ENCODE data around the gene EXD2.
"Not testable (repeated sequence)": the region's sequence is repeated elsewhere in the genome, so short reads cannot be mapped to it uniquely, and the experiment has no call there.

The EXD2 gene

DNA sequence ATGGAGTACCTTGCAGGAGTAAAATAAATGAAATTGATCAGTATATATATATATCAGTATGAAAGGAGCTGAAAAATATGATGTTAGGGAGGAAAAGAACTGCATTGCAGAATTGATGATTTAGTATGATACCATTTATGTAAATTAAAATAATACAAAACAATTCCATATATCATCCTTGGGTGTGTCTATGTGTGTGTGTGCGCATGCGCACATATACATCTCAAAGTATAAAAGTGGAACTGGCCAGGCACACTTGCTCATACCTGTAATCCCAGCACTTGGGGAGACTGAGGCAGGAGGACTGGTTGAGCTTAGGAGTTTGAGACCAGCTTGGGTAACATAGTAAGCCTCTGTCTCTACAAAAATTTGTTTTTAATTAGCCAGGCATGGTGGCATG, 84.0 kb downstream of the EXD2 start:
- DNase-seq = no peak

GRCh38 chr14:69277356-69277755, 86.1 kb downstream of the EXD2 start:
- DNase-seq = not testable (repeated sequence)

DNA sequence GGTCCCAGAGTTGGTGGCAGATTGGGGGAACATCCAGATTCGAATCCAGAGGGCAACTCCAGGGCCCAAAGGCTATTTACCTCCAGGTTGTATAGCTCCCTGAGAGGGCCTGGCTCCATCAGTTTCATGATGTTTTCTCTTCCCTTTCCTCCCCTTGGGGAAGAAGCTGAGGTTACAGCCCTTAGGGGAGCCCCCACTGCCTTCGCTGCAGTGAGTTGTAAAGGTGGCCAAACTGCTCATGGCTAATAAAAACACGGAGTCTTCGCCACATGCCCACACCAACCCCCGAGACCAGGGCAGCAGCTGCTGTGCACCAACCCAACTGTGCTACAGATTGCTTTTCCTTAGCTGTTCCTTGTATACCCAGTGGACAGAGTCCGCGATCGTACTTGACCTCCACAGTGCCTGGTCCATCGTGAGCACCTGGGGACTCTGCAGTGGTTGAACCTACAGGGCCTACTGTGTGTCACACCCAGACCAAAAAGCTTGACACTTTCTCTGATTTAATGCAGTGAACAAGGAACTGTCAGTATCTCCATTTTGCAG, 89.5 kb downstream of the EXD2 start:
- no peak for DNase-seq

DNA sequence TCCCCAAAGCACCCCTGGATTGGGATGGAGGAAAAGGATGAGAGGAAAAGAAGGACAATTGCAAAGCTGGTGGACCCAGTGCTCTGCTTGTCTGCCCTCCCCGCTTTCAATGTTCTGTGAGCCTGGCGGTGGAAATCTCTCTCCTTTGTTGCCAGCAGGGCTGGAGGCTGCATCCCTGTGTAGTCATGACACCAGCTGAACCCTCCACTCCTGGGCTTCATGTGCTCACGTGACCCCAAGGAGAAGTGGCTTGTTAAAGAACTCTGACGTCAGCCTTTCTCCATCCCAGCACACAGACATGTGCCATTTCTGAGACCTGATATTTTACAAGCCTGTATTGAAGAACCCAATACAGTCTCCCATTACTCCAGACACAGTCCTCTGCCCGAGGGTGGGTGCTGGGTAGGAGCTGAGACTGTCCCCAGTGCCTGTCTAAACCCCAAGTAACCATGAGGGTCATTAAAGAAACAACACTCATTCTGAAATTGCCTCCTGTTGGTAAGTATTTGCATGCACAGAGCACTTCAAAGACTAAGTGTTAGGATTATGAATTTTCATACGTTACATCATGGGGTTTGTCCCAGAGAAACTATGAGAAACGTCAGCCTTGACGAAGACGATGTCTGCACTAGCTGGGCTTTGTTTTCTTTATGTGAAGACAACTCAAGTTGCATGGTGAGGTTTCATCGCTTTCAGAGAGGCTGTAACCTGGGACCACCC, 90.3 kb downstream of the EXD2 start:
- peak in 6 of 51 donors; percentile 8 to 46 (median 28) for DNase-seq

DNA sequence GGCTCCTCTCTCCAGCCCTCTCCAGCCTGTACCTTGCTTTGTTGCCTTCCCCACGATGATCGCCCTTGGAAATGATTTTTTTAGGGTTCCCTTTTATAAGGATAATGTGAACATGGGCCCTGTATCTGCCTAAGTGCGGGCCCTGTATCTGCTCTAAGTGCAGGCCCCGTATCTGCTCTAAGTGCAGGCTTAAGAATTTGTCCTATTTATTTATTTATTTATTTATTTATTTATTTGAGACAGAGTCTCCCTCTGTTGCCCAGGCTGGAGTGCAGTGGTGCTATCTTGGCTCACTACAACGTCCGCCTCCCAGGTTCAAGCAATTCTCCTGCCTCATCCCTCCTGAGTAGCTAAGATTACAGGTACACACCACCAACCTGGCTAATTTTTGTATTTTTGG, 91.2 kb downstream of the EXD2 start:
- DNase-seq = no peak

DNA sequence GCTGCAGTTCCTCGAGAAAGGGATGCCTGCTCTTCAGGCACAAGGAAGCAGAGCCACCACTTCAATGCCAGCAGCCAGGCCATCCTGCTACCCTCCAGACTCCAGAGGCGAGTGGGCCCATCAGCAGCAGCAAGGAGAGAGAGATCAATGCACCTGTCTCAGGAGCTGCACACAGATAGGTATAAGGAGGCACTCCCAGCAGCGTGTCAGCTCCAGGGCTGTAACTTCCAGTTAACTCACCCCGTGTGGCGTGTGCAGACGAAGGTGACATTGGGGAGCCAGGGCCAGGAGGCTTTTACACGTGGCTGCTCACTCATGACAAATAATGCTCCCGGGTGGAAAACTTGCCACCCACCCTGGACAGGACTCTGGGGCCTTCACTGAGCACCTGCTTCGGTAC, 92.9 kb downstream of the EXD2 start:
- no peak for DNase-seq

DNA sequence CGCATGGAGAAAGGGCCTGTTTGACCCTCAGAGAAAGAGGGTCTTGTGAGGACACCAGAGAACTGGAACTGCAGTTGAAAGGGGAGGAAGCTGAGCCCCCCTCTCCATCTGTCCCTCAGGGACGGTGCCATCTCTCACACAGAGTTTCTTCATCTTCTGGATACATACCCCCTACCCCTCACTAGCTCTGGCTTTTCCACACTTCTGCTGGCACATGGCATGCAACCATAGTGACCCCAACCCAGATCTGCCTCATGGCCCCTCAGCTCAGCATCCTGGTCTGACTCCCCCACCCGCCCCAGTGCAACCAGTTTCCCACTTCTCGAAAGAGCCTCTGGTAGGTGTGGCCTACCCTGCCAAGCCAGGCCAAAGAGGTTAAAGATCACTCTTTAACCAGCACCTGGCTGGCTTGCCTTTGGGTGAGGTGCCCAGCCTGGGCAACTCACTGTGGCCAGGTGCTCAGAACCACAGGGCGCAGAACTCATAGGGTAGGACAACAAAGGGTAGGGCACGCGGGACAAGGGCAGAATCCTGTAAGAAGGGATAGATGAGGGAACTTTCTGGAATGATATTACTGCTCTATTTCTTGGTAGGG, 94.5 kb downstream of the EXD2 start:
- no peak for DNase-seq

GRCh38 chr14:69287098-69288010, 96.1 kb downstream of the EXD2 start:
- DNase-seq = peak in 2 of 51 donors; percentile 45 to 49

DNA sequence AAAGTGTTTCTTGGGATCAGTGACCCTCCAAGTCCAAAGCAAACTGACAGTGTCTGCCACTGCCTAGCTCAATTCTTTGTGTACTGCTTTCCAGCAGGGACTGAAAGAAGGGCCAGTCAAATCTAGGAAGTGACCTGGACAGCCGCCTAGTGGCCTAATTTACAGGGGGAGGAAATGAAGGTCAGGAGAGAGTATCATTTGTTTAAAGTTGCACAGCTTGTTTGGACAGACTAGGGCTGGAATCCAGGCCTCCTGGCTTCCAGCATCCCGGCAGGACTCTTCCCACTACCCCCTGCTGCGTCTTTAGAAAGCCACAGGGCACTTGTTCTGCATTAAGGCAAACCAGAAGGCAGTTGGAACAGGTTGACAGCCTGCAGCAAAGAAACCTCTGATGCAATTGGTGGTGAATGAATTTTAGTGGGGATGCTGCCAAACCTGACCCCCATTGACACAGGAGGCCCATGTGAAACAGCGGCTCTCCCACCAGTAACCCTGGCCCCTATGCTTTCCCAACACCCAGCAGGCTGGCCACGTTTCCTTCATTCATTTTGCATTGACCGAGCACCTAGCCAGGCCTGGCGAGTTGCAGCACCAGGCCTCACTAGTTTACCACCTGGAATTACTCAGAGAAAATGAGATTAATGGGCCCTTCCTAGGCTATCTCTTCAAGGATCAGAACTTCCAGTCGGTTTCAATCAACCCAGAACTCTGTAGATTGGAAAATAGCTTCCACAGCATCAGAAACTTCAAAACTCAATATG, 96.9 kb downstream of the EXD2 start:
- DNase-seq = peak in 21 of 51 donors; percentile 7 to 65 (median 44)

- DNase-seq = no peak
Observed at GRCh38 chr14:69288956-69289705, 97.8 kb downstream of the EXD2 start.

DNA sequence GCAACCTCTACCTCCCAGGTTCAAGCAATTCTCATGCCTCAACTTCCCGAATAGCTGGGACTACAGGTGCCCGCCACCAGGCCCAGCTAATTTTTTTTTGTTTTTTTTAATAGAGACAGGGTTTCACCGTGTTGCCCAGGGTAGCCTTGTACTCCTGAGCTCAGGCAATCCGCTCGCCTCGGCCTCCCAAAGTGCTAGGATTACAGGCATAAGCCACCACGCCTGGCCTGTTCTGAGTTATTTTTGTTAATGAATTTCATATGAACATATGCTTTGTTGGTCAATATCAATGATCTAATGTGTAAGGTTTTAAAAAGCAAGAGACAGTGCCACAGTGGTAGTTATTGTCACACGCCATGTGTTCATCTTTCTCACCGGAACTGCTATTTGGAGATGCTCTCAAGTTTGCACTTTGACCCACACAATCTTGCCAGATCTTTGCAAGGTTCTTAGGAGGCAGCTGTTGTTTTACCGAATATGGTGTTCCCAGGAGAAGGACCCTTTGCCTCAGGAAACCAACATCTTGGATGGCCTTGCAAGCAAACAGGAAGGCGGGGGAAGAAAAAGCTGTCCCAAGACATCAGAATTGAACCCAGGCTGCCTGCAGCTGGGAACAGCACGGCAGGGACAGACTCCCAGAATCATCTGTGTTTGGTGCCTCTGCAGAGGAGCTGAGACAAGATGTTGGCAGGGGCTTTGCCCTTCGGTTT, 98.7 kb downstream of the EXD2 start:
- DNase-seq = no peak

DNA sequence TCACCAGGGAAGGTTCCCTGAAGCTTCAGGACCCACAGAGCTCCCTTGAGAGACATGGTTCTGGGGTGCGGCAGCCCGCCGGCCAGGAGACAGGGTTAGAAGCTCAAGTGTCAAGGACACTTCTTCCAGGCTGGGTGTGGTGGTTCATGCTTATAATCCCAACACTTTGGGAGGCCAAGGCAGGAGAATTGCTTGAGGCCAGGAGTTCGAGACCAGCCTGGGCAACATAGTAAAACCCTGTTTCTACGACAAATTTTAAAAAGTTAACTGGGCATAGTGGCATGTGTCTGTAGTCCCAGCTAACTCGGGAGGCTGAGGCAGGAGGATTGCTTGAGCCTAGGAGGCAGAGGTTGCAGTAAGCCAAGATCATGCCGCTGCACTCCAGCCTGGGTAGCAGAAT, 99.6 kb downstream of the EXD2 start:
- DNase-seq = not testable (repeated sequence)

DNA sequence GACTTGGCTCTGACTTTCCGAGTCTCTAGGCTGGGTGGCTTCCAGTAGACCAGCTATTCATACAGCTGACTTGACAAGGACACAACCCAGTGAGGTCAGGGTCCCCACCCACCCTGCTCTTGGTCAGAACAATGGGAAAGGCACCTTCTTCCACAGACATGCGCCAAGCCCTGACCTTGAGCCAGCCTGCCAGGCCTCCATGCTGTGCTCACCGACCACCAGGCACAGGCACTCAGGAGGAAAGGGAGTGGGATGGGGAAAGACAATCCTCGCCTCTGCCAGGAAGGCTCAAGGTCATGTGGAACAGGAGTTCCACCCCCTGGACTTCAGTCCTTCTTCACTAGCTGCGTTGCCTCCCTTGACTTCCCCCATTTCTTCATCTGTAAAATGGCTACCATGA, 100.1 kb downstream of the EXD2 start:
- no peak for DNase-seq

DNA sequence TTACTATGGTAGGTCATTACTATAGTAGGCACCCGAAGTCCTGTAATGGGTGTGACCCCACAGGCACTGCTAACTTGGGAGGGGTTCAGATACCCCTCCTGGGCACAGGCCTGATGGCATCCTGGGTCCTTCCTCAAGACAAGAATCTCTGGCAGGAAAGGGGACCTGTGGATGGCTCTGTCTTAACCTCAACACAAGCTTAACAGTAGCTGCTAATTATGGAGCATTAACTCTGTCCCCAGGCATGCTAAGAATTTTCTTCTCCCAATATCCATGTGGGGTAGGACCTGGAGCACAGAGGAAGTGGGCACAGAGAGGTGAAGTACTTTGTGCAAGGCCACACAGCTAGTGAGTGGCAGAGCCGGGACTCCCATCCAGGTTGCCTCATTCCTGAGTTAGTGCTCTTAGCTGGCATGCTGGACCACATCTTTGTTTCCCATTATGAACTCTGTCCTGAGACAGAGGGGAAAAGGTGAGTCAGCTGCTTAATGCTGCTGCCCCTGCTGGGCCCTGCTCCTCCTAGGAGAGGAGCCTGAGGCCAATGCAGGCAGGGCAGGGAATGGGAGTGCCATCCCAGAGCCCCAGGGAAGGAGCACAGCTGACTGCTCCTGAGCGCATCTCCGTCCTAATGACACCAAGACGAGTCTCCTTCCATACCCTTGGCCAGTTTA, 100.7 kb downstream of the EXD2 start:
- no peak for DNase-seq

Measured in hypothalamus (tissue), 51 donors.